ENCODE results near the gene SPP2. TPM values are rescaled to one million over a fixed set of nuclear protein-coding genes. Genes with fewer than 3 reads are reported as not detected.

The SPP2 gene
- total RNA-seq, 4 donors from 2014 or later: not detected

DNA sequence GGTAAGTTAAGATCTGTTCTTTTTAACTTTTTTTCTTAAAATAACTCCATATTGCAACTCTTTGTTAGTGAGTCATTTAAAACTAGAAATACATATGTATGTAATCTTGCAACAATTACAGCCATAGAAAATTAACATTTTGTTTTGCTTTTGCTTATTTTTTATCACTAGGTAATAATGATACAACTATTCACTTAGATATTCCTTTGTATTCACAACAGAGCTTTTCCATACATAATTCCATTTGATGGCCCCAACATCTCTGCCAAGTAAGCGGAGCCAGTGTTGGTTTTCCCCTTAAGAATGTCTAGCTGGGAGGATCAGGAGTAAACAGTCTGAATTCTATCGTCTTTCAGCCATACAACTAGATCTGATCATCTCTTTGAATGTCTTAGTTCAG is 16.1 kb downstream of the SPP2 start:
- H3K27ac ChIP-seq: no peak overlapping the region
- H3K4me1 ChIP-seq: no peaks in the 10 kb centered on the region
- H3K27me3 ChIP-seq: no peaks in the 10 kb centered on the region
- DNase-seq (ENCODE audit: low spot score in 2 of 2): no peak
- no peaks in the 10 kb centered on the region for H3K9me3 ChIP-seq
- no peak overlapping the region for H3K4me3 ChIP-seq
- 64% methylated on average over 2 of the region's 2 CpGs for WGBS
- no peak for TF ChIP-seq EP300 (IDR thresholded peaks at IDR 0.05)
- no peak for TF ChIP-seq POLR2A (IDR thresholded peaks at IDR 0.05)
- TF ChIP-seq POLR2AphosphoS5 (IDR thresholded peaks at IDR 0.05): no peak
- TF ChIP-seq, protein P1, sequence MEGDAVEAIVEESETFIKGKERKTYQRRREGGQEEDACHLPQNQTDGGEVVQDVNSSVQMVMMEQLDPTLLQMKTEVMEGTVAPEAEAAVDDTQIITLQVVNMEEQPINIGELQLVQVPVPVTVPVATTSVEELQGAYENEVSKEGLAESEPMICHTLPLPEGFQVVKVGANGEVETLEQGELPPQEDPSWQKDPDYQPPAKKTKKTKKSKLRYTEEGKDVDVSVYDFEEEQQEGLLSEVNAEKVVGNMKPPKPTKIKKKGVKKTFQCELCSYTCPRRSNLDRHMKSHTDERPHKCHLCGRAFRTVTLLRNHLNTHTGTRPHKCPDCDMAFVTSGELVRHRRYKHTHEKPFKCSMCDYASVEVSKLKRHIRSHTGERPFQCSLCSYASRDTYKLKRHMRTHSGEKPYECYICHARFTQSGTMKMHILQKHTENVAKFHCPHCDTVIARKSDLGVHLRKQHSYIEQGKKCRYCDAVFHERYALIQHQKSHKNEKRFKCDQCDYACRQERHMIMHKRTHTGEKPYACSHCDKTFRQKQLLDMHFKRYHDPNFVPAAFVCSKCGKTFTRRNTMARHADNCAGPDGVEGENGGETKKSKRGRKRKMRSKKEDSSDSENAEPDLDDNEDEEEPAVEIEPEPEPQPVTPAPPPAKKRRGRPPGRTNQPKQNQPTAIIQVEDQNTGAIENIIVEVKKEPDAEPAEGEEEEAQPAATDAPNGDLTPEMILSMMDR (IDR thresholded peaks at IDR 0.05): no peak
- no peaks in the 10 kb centered on the region for H3K36me3 ChIP-seq

DNA sequence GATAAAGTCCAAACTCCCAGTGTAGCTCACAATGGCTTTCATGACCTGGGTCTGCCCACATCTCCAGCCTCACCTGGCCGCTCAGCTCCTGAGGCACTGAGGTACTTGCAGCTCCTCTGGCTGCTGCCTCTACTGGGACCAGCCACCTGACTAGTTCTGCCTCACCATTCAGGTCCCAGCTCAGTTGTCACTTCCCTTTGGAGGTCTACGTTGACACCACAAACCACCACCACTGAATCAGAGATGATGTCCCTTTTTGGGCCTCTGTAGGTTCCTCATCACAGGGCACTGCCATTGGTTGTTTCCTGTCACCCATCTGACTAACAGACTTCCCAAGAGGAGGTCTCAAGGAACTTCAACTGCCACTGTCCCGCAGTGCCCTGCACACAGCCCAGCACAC is 21.2 kb downstream of the SPP2 start:
- TF ChIP-seq POLR2AphosphoS5 (IDR thresholded peaks at IDR 0.05): no peak
- TF ChIP-seq EP300 (IDR thresholded peaks at IDR 0.05): no peak
- TF ChIP-seq, protein P1 (IDR thresholded peaks at IDR 0.05): no peak
- no peak for TF ChIP-seq POLR2A (IDR thresholded peaks at IDR 0.05)
- H3K4me3 ChIP-seq: no peak overlapping the region
- no peak overlapping the region for H3K27ac ChIP-seq
- H3K4me1 ChIP-seq: no peaks in the 10 kb centered on the region
- 80% methylated on average over 3 of the region's 3 CpGs for WGBS
- H3K27me3 ChIP-seq: no peaks in the 10 kb centered on the region
- H3K36me3 ChIP-seq: no peaks in the 10 kb centered on the region
- DNase-seq (ENCODE audit: low spot score in 2 of 2): no peak
- no peaks in the 10 kb centered on the region for H3K9me3 ChIP-seq

DNA sequence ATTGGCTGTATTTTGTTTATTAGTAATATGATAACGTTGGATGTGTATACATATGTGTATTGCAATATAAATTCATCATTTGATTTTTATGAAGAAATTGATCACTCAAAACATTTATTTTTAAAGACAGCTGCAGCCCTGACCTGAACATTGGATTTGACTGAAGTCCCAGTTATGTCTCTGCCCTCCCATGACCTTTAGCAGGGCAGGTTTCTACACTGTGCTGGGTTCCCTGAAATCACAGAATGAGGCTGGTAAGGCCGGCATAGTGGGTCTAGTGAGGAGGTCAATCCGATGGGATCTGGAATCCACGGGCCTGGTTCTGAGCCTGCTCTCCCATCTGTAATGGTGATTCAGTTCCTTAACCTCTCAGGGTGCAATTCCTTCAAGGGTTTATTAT is 22.0 kb downstream of the SPP2 start:
- no peak for DNase-seq (ENCODE audit: low spot score in 2 of 2)
- TF ChIP-seq EP300 (IDR thresholded peaks at IDR 0.05) (no peak), POLR2AphosphoS5 (IDR thresholded peaks at IDR 0.05) (no peak), POLR2A (IDR thresholded peaks at IDR 0.05) (no peak)
- TF ChIP-seq, protein P1 (IDR thresholded peaks at IDR 0.05): no peak
- 91% methylated on average over 4 of the region's 4 CpGs for WGBS

DNA sequence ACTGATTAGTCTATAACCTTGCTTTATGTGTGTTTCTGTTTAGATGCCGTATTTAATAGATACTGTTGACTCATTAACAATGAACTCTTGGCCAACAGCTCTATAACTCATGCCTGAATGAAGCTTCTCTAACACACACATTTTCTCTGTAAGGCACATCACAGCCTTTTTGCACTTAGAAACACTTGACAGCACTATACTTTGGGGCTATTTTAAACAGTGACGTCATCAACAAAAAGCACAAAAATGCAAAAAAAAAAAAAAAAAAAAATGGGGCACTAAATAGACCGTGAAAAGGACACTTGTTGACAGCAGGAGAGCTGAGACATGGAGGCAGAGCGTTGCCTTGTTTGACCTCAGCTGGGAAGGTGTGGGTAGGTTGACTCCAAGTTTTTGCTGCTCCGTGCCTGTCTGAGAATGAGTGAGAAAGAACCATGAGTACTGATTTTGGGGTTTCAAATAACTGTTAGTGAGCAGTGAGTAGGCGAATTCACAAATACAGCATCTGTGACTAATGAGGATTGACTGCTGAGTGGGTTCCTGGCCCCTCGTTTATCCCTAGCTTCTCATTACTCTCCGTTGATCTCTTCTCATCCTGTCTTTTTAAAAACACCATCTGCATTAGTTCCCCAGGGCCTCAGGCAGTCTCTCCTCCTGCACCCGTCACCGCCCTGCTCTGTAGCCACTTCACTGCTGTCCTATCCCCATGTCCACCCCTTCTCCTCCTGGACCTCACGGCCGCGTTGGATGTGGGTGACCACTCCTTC is 24.4 kb downstream of the SPP2 start:
- no peaks in the 10 kb centered on the region for H3K4me1 ChIP-seq
- 78% methylated on average over 13 of the region's 13 CpGs for WGBS
- no peak overlapping the region for H3K27ac ChIP-seq

More for the DNA sequence above, 22.0 kb downstream of the SPP2 start:
- Histone ChIP-seq H3K4me3 (no peak overlapping the region), H3K27ac (no peak overlapping the region), H3K27me3 (no peaks in the 10 kb centered on the region), H3K36me3 (no peaks in the 10 kb centered on the region), H3K9me3 (no peaks in the 10 kb centered on the region), H3K4me1 (no peaks in the 10 kb centered on the region)

DNA sequence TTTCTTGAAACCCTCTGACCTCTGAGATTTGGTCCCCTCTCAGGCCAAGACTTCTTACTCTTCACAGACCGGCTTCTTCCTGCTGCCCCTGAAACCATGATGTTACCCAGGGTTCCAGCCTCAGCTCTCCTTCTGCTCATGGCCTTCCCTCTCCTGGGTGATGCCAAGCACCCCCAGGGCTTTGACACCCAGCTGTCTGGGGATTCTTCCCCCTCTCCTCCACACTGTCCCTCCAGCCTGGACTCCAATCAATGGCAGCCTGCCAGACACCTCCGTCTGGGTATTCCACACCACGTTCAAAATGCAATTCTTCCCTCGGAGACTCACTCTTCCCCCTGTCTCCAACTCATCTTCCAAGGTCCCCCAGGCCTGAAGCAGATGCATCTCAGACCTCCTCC is 25.0 kb downstream of the SPP2 start:
- Histone ChIP-seq H3K4me3 (no peak overlapping the region), H3K27me3 (no peaks in the 10 kb centered on the region), H3K4me1 (no peaks in the 10 kb centered on the region), H3K36me3 (no peaks in the 10 kb centered on the region), H3K27ac (no peak overlapping the region), H3K9me3 (no peaks in the 10 kb centered on the region)
- DNase-seq (ENCODE audit: low spot score in 2 of 2): no peak
- TF ChIP-seq POLR2A (IDR thresholded peaks at IDR 0.05) (no peak), POLR2AphosphoS5 (IDR thresholded peaks at IDR 0.05) (no peak), EP300 (IDR thresholded peaks at IDR 0.05) (no peak)
- TF ChIP-seq, protein P1 (IDR thresholded peaks at IDR 0.05): no peak
- 81% methylated on average over 4 of the region's 4 CpGs for WGBS

More for the DNA sequence above, 24.4 kb downstream of the SPP2 start:
- no peak for DNase-seq (ENCODE audit: low spot score in 2 of 2)
- Histone ChIP-seq H3K36me3 (no peaks in the 10 kb centered on the region), H3K9me3 (no peaks in the 10 kb centered on the region), H3K4me3 (no peak overlapping the region), H3K27me3 (no peaks in the 10 kb centered on the region)
- no peak for TF ChIP-seq POLR2AphosphoS5 (IDR thresholded peaks at IDR 0.05)

Measured in suprapubic skin (tissue), 4 donors.